HCT116 (cell line): ENCODE measurements around the gene CUX1. TPM values are rescaled to one million over a fixed set of nuclear protein-coding genes. Genes with fewer than 3 reads are reported as not detected.

Experiments used
- ATAC-seq: fragments of 200-7000 bp; cut with Tn5 transposase; 2 replicates; pipeline ENCODE4 v1.9.1; 2020; ENCODE audit warnings: mild to moderate bottlenecking, moderate library complexity
- BruUV-seq: library from RNA; stranded (reverse); fragments of 400-500 nt; replicated peaks from 2 replicates; lab custom pipeline; 2021; lab: Mats Ljungman, UMichigan
- CTCF ChIA-PET: fragments of 300-600 bp; sonication (Branson Sonifier 250); formaldehyde crosslinking; loops from one replicate; lab custom pipeline; 2021; ENCODE audit warnings: antibody characterized with exemption; lab: Charles Lee
- POLR2A ChIA-PET: fragments of 300-600, 350-600 bp; sonication (Branson Sonifier 250); formaldehyde crosslinking; loops from one replicate; lab custom pipeline; 2021; ENCODE audit warnings: antibody characterized with exemption; lab: Charles Lee
- RAD21 ChIA-PET, 2 experiments: fragments of 300-600 bp; sonication (Branson Sonifier 250); formaldehyde crosslinking; loops; one replicate each; lab custom pipeline; 2023; ENCODE audit warnings: low total read pairs in 2 of 2; ENCODE audit not compliant: uncharacterized antibody in 2 of 2, unreplicated experiment in 2 of 2, low non-redundant PET in 1 of 2; lab: Charles Lee
- DNase-seq: peaks from one replicate; pipeline ENCODE4 v3.0.0-alpha.2; 2010; ENCODE audit warnings: low read depth, low spot score
- H2AFZ ChIP-seq: fragments of 200-600 bp; shearing (Covaris generic), sonication (generic); 2 replicates; pipeline ENCODE4 v1.6.1; 2017; ENCODE audit warnings: low read depth, mixed run types, mixed read lengths, antibody characterized with exemption, low read length; ENCODE audit not compliant: poor library complexity, severe bottlenecking
- H3K27ac ChIP-seq: 2 replicates; pipeline ENCODE4 v1.5.1; 2012; ENCODE audit warnings: low read depth, low read length
- H3K27me3 ChIP-seq: fragments of 200-600 bp; sonication (generic); 2 replicates; pipeline ENCODE4 v1.6.1; 2016; ENCODE audit warnings: mixed run types, low read length, mixed read lengths; ENCODE audit not compliant: insufficient read depth
- H3K36me3 ChIP-seq, 2 experiments: fragments of 200-500 bp in 1 of 2; fragments of 200-600 bp in 1 of 2; sonication (Bioruptor generic) in 1 of 2; sonication (generic) in 1 of 2; 2 replicates each; pipeline versions ENCODE4 v1.5.1 to v1.6.1; 2014 to 2016; ENCODE audit warnings: low read length in 2 of 2, inconsistent platforms in 1 of 2, mixed read lengths in 1 of 2, mixed run types in 1 of 2; ENCODE audit not compliant: insufficient read depth in 2 of 2, control insufficient read depth in 1 of 2
- H3K4me1 ChIP-seq, 2 experiments: fragments of 200-600 bp in 1 of 2; sonication (generic) in 1 of 2; 2 replicates each; pipeline versions ENCODE4 v1.5.1 to v1.6.1; 2012 to 2017; ENCODE audit warnings: low read length in 2 of 2, inconsistent platforms in 1 of 2, mild to moderate bottlenecking in 1 of 2, mixed read lengths in 1 of 2, mixed run types in 1 of 2, moderate library complexity in 1 of 2; ENCODE audit not compliant: insufficient read depth in 2 of 2, control insufficient read depth in 1 of 2
- H3K4me2 ChIP-seq: fragments of 200-600 bp; sonication (generic); 2 replicates; pipeline ENCODE4 v1.6.1; 2017; ENCODE audit warnings: mixed run types, low read length, mixed read lengths
- H3K4me3 ChIP-seq, 2 experiments: fragments of 200-600 bp in 1 of 2; sonication (generic) in 1 of 2; replicated peaks in 1 of 2; 2 replicates each; pipeline ENCODE4 v1.5.1; 2011 to 2016; ENCODE audit warnings: low read length in 2 of 2, control low read depth in 1 of 2, low read depth in 1 of 2, mild to moderate bottlenecking in 1 of 2, mixed read lengths in 1 of 2, mixed run types in 1 of 2
- H3K79me2 ChIP-seq: fragments of 200-600 bp; sonication (generic); 2 replicates; pipeline ENCODE4 v1.6.1; 2017; ENCODE audit warnings: mild to moderate bottlenecking, mixed run types, low read length, moderate library complexity, mixed read lengths; ENCODE audit not compliant: insufficient read depth
- H3K9ac ChIP-seq: fragments of 200-600 bp; sonication (generic); 2 replicates; pipeline ENCODE4 v1.6.1; 2016; ENCODE audit warnings: low read length, mixed read lengths
- H3K9me2 ChIP-seq: fragments of 200-600 bp; sonication (generic), shearing (Covaris generic); 2 replicates; pipeline ENCODE4 v1.6.1; 2017; ENCODE audit warnings: mixed run types, mild to moderate bottlenecking, moderate library complexity; ENCODE audit not compliant: insufficient read depth
- H3K9me3 ChIP-seq, 2 experiments: fragments of 200-500 bp in 1 of 2; fragments of 200-600 bp in 1 of 2; sonication (Bioruptor generic) in 1 of 2; sonication (generic) in 1 of 2; 2 replicates each; pipeline ENCODE4 v1.6.1; 2014 to 2017; ENCODE audit warnings: low read length in 2 of 2, mixed read lengths in 2 of 2, inconsistent platforms in 1 of 2, low read depth in 1 of 2, mild to moderate bottlenecking in 1 of 2, mixed run types in 1 of 2, moderate library complexity in 1 of 2; ENCODE audit not compliant: control insufficient read depth in 1 of 2, insufficient read depth in 1 of 2
- H4K20me1 ChIP-seq: fragments of 200-600 bp; sonication (generic), shearing (Covaris generic); 2 replicates; pipeline ENCODE4 v1.6.1; 2017; ENCODE audit warnings: mixed run types, mild to moderate bottlenecking, moderate library complexity; ENCODE audit not compliant: insufficient read depth
- CEBPB ChIP-seq: IDR thresholded peaks from 2 replicates; pipeline ENCODE4 v1.6.1; 2012; ENCODE audit warnings: low read depth
- EGR1 ChIP-seq: IDR thresholded peaks from 2 replicates; pipeline ENCODE4 v1.6.1; 2012; ENCODE audit warnings: low read depth
- ELF1 ChIP-seq: IDR thresholded peaks from 2 replicates; pipeline ENCODE4 v1.6.1; 2012; ENCODE audit warnings: low read depth, borderline replicate concordance
- JUND ChIP-seq: IDR thresholded peaks from 2 replicates; pipeline ENCODE4 v1.6.1; 2012
- POLR2A ChIP-seq: IDR thresholded peaks from 2 replicates; pipeline ENCODE4 v1.7.0; 2011; ENCODE audit warnings: borderline replicate concordance; ENCODE audit not compliant: insufficient read depth, insufficient read length; ENCODE audit errors: extremely low read depth
- POLR2AphosphoS5 ChIP-seq: IDR thresholded peaks from 2 replicates; pipeline ENCODE4 v1.6.1; 2011; ENCODE audit warnings: mild to moderate bottlenecking, low read depth, low read length, moderate library complexity
- SIN3A ChIP-seq: IDR thresholded peaks from 2 replicates; pipeline ENCODE4 v1.6.1; 2012; ENCODE audit warnings: low read depth
- TCF7L2 ChIP-seq: IDR thresholded peaks from 2 replicates; pipeline ENCODE4 v1.7.0; 2011; ENCODE audit warnings: borderline replicate concordance, inconsistent platforms; ENCODE audit not compliant: insufficient read depth, insufficient read length; ENCODE audit errors: extremely low read depth
- ZBTB33 ChIP-seq: IDR thresholded peaks from 2 replicates; pipeline ENCODE4 v1.6.1; 2011; ENCODE audit warnings: mild to moderate bottlenecking, low read length, moderate library complexity; ENCODE audit not compliant: insufficient replicate concordance; ENCODE audit errors: extremely low read depth
- intact Hi-C: fragments of 100-400 bp; cut with micrococcal nuclease; formaldehyde crosslinking; loops from 2 replicates; pipeline ENCODE4 v1.10.0; 2022
- total RNA-seq: library from RNA; stranded (reverse); gene quantifications from one replicate; pipeline ENCODE4 v1.2.1, GENCODE V29; 2021; ENCODE audit not compliant: unreplicated experiment
- TF ChIP-seq, protein P1 (sequence below), 3 experiments: fragments of 200-600 bp in 1 of 3; sonication (generic) in 1 of 3; IDR thresholded peaks in 2 of 3; conservative IDR thresholded peaks in 1 of 3; 2 replicates each; pipeline ENCODE4 v1.5.1; 2012 to 2017; ENCODE audit warnings: low read depth in 2 of 3, low read length in 2 of 3, antibody characterized with exemption in 1 of 3, borderline replicate concordance in 1 of 3, control low read depth in 1 of 3, mild to moderate bottlenecking in 1 of 3, mixed read lengths in 1 of 3, mixed run types in 1 of 3, moderate library complexity in 1 of 3; ENCODE audit not compliant: insufficient read depth in 1 of 3

CUX1 gene
- total RNA-seq, 1 experiment from 2014 or later, result 68.9 TPM

GRCh38 chr7:102252366-102252982 is 435.0 kb downstream of the CUX1 start:
- no peak overlapping the region for H3K4me3 ChIP-seq
- ChIA-PET POLR2A (no interaction called here), CTCF (no interaction called here), RAD21 (no interaction called here)
- H2AFZ ChIP-seq, result no peak overlapping the region
- H3K9me2 ChIP-seq, result no peaks in the 10 kb centered on the region
- no peak overlapping the region for H3K4me2 ChIP-seq
- H3K27ac ChIP-seq, result no peak overlapping the region
- intact Hi-C loops, result no loop called here
- peaks cover 0 to 3% of the 10 kb centered on the region in 2 experiments; a peak in 1 of 4 replicates for H3K36me3 ChIP-seq
- no peaks in the 10 kb centered on the region for H3K79me2 ChIP-seq
- no peaks in the 10 kb centered on the region for H3K9me3 ChIP-seq
- TF ChIP-seq EGR1 (no peak), ELF1 (no peak), POLR2A (no peak), JUND (no peak)
- TF ChIP-seq, all 23 proteins: peak for 0
- Histone ChIP-seq H3K27me3 (no peaks in the 10 kb centered on the region), H4K20me1 (no peaks in the 10 kb centered on the region; the same call in 1 of the 2 replicates), H3K9ac (no peak overlapping the region), H3K4me1 (no peaks in the 10 kb centered on the region)
- ATAC-seq, result no peak
- DNase-seq, result no peak
- no TSS peak for BruUV-seq

GRCh38 chr7:102253066-102253972 is 435.9 kb downstream of the CUX1 start:
- POLR2A ChIA-PET, result no interaction called here
- Histone ChIP-seq H3K9me2 (no peaks in the 10 kb centered on the region), H3K4me3 (no peak overlapping the region), H3K4me1 (no peaks in the 10 kb centered on the region), H3K27me3 (no peaks in the 10 kb centered on the region), H3K9ac (no peak overlapping the region), H4K20me1 (no peaks in the 10 kb centered on the region; the same call in 1 of the 2 replicates), H3K36me3 (peaks cover 0 to 3% of the 10 kb centered on the region in 2 experiments; a peak in 1 of 4 replicates), H3K27ac (no peak overlapping the region), H3K79me2 (no peaks in the 10 kb centered on the region), H3K9me3 (no peaks in the 10 kb centered on the region), H2AFZ (no peak overlapping the region), H3K4me2 (no peak overlapping the region)
- TF ChIP-seq ELF1 (no peak), ZBTB33 (no peak), POLR2A (no peak), SIN3A (no peak), POLR2AphosphoS5 (no peak), TCF7L2 (no peak), CEBPB (no peak)
- TF ChIP-seq, protein P1, sequence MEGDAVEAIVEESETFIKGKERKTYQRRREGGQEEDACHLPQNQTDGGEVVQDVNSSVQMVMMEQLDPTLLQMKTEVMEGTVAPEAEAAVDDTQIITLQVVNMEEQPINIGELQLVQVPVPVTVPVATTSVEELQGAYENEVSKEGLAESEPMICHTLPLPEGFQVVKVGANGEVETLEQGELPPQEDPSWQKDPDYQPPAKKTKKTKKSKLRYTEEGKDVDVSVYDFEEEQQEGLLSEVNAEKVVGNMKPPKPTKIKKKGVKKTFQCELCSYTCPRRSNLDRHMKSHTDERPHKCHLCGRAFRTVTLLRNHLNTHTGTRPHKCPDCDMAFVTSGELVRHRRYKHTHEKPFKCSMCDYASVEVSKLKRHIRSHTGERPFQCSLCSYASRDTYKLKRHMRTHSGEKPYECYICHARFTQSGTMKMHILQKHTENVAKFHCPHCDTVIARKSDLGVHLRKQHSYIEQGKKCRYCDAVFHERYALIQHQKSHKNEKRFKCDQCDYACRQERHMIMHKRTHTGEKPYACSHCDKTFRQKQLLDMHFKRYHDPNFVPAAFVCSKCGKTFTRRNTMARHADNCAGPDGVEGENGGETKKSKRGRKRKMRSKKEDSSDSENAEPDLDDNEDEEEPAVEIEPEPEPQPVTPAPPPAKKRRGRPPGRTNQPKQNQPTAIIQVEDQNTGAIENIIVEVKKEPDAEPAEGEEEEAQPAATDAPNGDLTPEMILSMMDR (IDR thresholded peaks at IDR 0.05 in 2 of 3, conservative IDR thresholded peaks at IDR 0.05 in 1 of 3; ENCODE audit: borderline replicate concordance in 1 of 3, insufficient read depth in 1 of 3, low read depth in 2 of 3, low read length in 2 of 3), result no peak
- CTCF ChIA-PET, result no interaction called here
- RAD21 ChIA-PET, result no interaction called here
- no peak for DNase-seq
- intact Hi-C loops, result no loop called here
- ATAC-seq, result no peak
- BruUV-seq, result no TSS peak
